ENCODE measurements around the gene KLF5. TPM values are rescaled to one million over a fixed set of nuclear protein-coding genes. Genes with fewer than 3 reads are reported as not detected.

The KLF5 gene
- total and polyA plus RNA-seq, 10 of the 15 experiments (the other 5 are each of a cell fraction or from before 2014, with no cell fraction given), result 0.43 to 5.2 (median 1.0) TPM

DNA sequence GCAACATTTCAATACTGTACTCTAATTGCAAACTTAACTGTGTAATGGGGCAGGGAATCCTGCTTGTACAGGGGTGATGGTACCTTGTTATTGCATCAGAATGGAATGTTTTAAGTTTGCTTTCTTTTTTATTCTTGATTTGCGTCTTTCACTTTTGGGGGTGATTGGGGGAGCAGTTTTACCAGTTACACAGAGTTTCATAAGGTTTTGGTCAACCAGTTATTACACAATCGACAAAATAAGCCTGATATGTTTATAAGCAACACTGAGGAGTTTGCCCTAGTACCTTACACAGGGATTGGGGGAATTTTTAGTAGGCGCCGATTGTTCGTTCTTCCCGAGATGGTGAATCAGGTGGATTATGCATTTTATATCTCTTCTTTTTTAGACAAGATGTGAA lies 2.7 kb downstream of the KLF5 start:
- Histone ChIP-seq H2AFZ (ENCODE audit: control insufficient read depth, low read depth, low read length) (no peak overlapping the region), H3K36me3 (ENCODE audit: control insufficient read depth in 2 of 2, insufficient read depth in 2 of 2, low read length in 1 of 2) (no peaks in the 10 kb centered on the region), H3K4me2 (ENCODE audit: control insufficient read depth, insufficient read depth) (no peak overlapping the region), H3K27ac (ENCODE audit: control insufficient read depth, insufficient read depth) (no peak overlapping the region), H3K4me1 (ENCODE audit: control insufficient read depth, insufficient read depth, low read length) (peaks cover 3% of the 10 kb centered on the region; the same call in 1 of the 2 replicates), H3K79me2 (ENCODE audit: control insufficient read depth, insufficient read depth, low read length) (no peaks in the 10 kb centered on the region), H3K27me3 (replicated peaks in 1 of 2; ENCODE audit: control insufficient read depth in 2 of 2, insufficient read depth in 2 of 2, low read length in 1 of 2) (peaks cover 0 to 4% of the 10 kb centered on the region in 2 experiments; a peak in 2 of 4 replicates), H3K4me3 (no peak overlapping the region), H3K9me3 (replicated peaks; ENCODE audit: control insufficient read depth, insufficient read depth, low read length) (no peaks in the 10 kb centered on the region), H3K9ac (ENCODE audit: control insufficient read depth, insufficient read depth, low read length) (no peak overlapping the region), H4K20me1 (ENCODE audit: control insufficient read depth, insufficient read depth) (no peaks in the 10 kb centered on the region)
- TF ChIP-seq, protein P1, sequence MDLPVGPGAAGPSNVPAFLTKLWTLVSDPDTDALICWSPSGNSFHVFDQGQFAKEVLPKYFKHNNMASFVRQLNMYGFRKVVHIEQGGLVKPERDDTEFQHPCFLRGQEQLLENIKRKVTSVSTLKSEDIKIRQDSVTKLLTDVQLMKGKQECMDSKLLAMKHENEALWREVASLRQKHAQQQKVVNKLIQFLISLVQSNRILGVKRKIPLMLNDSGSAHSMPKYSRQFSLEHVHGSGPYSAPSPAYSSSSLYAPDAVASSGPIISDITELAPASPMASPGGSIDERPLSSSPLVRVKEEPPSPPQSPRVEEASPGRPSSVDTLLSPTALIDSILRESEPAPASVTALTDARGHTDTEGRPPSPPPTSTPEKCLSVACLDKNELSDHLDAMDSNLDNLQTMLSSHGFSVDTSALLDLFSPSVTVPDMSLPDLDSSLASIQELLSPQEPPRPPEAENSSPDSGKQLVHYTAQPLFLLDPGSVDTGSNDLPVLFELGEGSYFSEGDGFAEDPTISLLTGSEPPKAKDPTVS (IDR thresholded peaks at IDR 0.05; ENCODE audit: low read depth, low read length), result no peak
- no peak for TF ChIP-seq NFIC (IDR thresholded peaks at IDR 0.05; ENCODE audit: low read depth, low read length)
- no peak for TF ChIP-seq JUNB (IDR thresholded peaks at IDR 0.05)
- TF ChIP-seq HCFC1 (IDR thresholded peaks at IDR 0.05; ENCODE audit: low read length), result no peak
- TF ChIP-seq ZBTB33 (IDR thresholded peaks at IDR 0.05), result no peak
- no peak for TF ChIP-seq YY1 (IDR thresholded peaks at IDR 0.05; ENCODE audit: low read depth, low read length)
- TF ChIP-seq NR2F1 (conservative IDR thresholded peaks at IDR 0.05), result no peak
- TF ChIP-seq MTA2 (IDR thresholded peaks at IDR 0.05; ENCODE audit: low read depth), result no peak
- no peak for TF ChIP-seq TCF12 (IDR thresholded peaks at IDR 0.05; ENCODE audit: low read depth, low read length)
- in situ Hi-C loops (cut with MboI) (no loop called here), intact Hi-C loops (cut with micrococcal nuclease; ENCODE audit: unreplicated experiment) (no loop called here)
- DNase-seq (ENCODE audit: low read depth, low spot score) (no peak), ATAC-seq (no peak), FAIRE-seq (no peak)
- WGBS (ENCODE audit: insufficient coverage, insufficient replicate concordance, low lambda C conversion rate, missing lambda C conversion rate), result 89% methylated on average over 6 of the region's 6 CpGs
- ChIA-PET RAD21 (ENCODE audit: unreplicated experiment) (no interaction called here), CTCF (interaction anchor here (1.4 kb wide), 1 partner anchor 11 kb away, joined by 6 read pairs; no protein-coding TSS in a partner anchor), POLR2A (no interaction called here), SMC1A (ENCODE audit: uncharacterized antibody, unreplicated experiment) (no interaction called here)
- BruUV-seq (replicated peaks), result no TSS peak

Data from GM12878 (cell line).